H9 (cell line): Measurements from ENCODE around the gene ULK2. TPM values are rescaled to one million over a fixed set of nuclear protein-coding genes. Genes with fewer than 3 reads are reported as not detected.

ENCODE experiments used
- DNase-seq: peaks from one replicate; pipeline ENCODE4 v3.0.0-alpha.2; 2017
- H2AFZ ChIP-seq: one replicate; pipeline ENCODE4 v1.6.1; 2013; ENCODE audit warnings: mild to moderate bottlenecking, low read length, control low read depth, moderate library complexity
- H2AK5ac ChIP-seq: 2 replicates; pipeline ENCODE4 v1.6.1; 2013; ENCODE audit warnings: low read length, control low read depth, mixed read lengths; ENCODE audit not compliant: insufficient read length
- H2BK120ac ChIP-seq: one replicate; pipeline ENCODE4 v1.6.1; 2013; ENCODE audit warnings: low read depth, mild to moderate bottlenecking, low read length, control low read depth, inconsistent platforms; ENCODE audit not compliant: poor library complexity, severe bottlenecking
- H2BK12ac ChIP-seq: 2 replicates; pipeline ENCODE4 v1.6.1; 2013; ENCODE audit warnings: low read length, control low read depth, mixed read lengths, low read depth; ENCODE audit not compliant: insufficient read length
- H2BK15ac ChIP-seq: 2 replicates; pipeline ENCODE4 v1.6.1; 2013; ENCODE audit warnings: low read depth, low read length, control low read depth
- H2BK20ac ChIP-seq: one replicate; pipeline ENCODE4 v1.6.1; 2013; ENCODE audit warnings: low read depth, mild to moderate bottlenecking, low read length, control low read depth, inconsistent platforms; ENCODE audit not compliant: poor library complexity, severe bottlenecking
- H2BK5ac ChIP-seq: 2 replicates; pipeline ENCODE4 v1.6.1; 2013; ENCODE audit warnings: low read length, control low read depth, mixed read lengths; ENCODE audit not compliant: insufficient read length
- H3K14ac ChIP-seq: 2 replicates; pipeline ENCODE4 v1.6.1; 2013; ENCODE audit warnings: low read length, control low read depth; ENCODE audit not compliant: insufficient read depth
- H3K18ac ChIP-seq: 2 replicates; pipeline ENCODE4 v1.6.1; 2013; ENCODE audit warnings: low read depth, mild to moderate bottlenecking, mixed read lengths, low read length, control low read depth; ENCODE audit not compliant: insufficient read length
- H3K23ac ChIP-seq: 2 replicates; pipeline ENCODE4 v1.6.1; 2013; ENCODE audit warnings: low read length, control low read depth, mixed read lengths, low read depth; ENCODE audit not compliant: insufficient read length
- H3K23me2 ChIP-seq: 2 replicates; pipeline ENCODE4 v1.6.1; 2013; ENCODE audit warnings: low read depth, mild to moderate bottlenecking, mixed read lengths, low read length, control low read depth; ENCODE audit not compliant: insufficient read length, poor library complexity, severe bottlenecking
- H3K27ac ChIP-seq: 2 replicates; pipeline ENCODE4 v1.5.1; 2013; ENCODE audit warnings: low read length, control low read depth, mixed read lengths, low read depth; ENCODE audit not compliant: insufficient read length
- H3K27me3 ChIP-seq: 2 replicates; pipeline ENCODE4 v1.6.1; 2013; ENCODE audit warnings: low read length, control low read depth, inconsistent platforms; ENCODE audit not compliant: insufficient read depth
- H3K4ac ChIP-seq: 2 replicates; pipeline ENCODE4 v1.6.1; 2013; ENCODE audit warnings: low read depth, mild to moderate bottlenecking, control low read depth, inconsistent platforms, low read length, moderate library complexity
- H3K4me1 ChIP-seq: 2 replicates; pipeline ENCODE4 v1.6.1; 2013; ENCODE audit warnings: low read length, control low read depth, inconsistent platforms; ENCODE audit not compliant: insufficient read depth
- H3K4me2 ChIP-seq: 2 replicates; pipeline ENCODE4 v1.6.1; 2013; ENCODE audit warnings: low read length, control low read depth, mixed read lengths; ENCODE audit not compliant: insufficient read length, insufficient read depth
- H3K56ac ChIP-seq: 2 replicates; pipeline ENCODE4 v1.6.1; 2013; ENCODE audit warnings: low read depth, mild to moderate bottlenecking, mixed read lengths, low read length, control low read depth; ENCODE audit not compliant: insufficient read length
- H3K79me1 ChIP-seq: 2 replicates; pipeline ENCODE4 v1.6.1; 2013; ENCODE audit warnings: low read depth, mild to moderate bottlenecking, moderate library complexity, low read length, control low read depth, inconsistent platforms; ENCODE audit not compliant: insufficient read depth, poor library complexity, severe bottlenecking
- H3K79me2 ChIP-seq: 2 replicates; pipeline ENCODE4 v1.6.1; 2013; ENCODE audit warnings: low read length, control low read depth, inconsistent platforms; ENCODE audit not compliant: insufficient read depth
- H3K9ac ChIP-seq: 2 replicates; pipeline ENCODE4 v1.6.1; 2013; ENCODE audit warnings: low read length, control low read depth, mixed read lengths; ENCODE audit not compliant: insufficient read length; ENCODE audit errors: extremely low read depth
- H3K9me3 ChIP-seq: one replicate; pipeline ENCODE4 v1.6.1; 2013; ENCODE audit warnings: low read depth, low read length, inconsistent platforms; ENCODE audit not compliant: control insufficient read depth
- H3T11ph ChIP-seq: one replicate; pipeline ENCODE4 v1.6.1; 2013; ENCODE audit warnings: mild to moderate bottlenecking, low read length, control low read depth, inconsistent platforms
- H4K20me1 ChIP-seq: one replicate; pipeline ENCODE4 v1.6.1; 2013; ENCODE audit not compliant: control insufficient read depth, insufficient read length, insufficient read depth
- H4K5ac ChIP-seq: 2 replicates; pipeline ENCODE4 v1.6.1; 2013; ENCODE audit warnings: low read depth, mild to moderate bottlenecking, mixed read lengths, low read length, control low read depth; ENCODE audit not compliant: insufficient read length
- H4K8ac ChIP-seq: replicated peaks from 2 replicates; pipeline ENCODE4 v1.6.1; 2013; ENCODE audit warnings: low read length, control low read depth, mixed read lengths, low read depth; ENCODE audit not compliant: insufficient read length
- H4K91ac ChIP-seq: 2 replicates; pipeline ENCODE4 v1.6.1; 2013; ENCODE audit warnings: low read depth, mild to moderate bottlenecking, moderate library complexity, mixed read lengths, low read length, control low read depth; ENCODE audit not compliant: insufficient read length
- H3K27ac Mint-ChIP-seq, 3 experiments: 2 replicates in 2 of 3; 3 replicates in 1 of 3; pipeline ENCODE4 v1.8.0; 2020 to 2021; ENCODE audit warnings: mixed read lengths in 3 of 3, mild to moderate bottlenecking in 1 of 3, moderate library complexity in 1 of 3
- H3K27me3 Mint-ChIP-seq: 2 replicates; pipeline ENCODE4 v1.8.0; 2021; ENCODE audit warnings: low read depth, mild to moderate bottlenecking, moderate library complexity, mixed read lengths
- H3K36me3 Mint-ChIP-seq, 3 experiments: 2 replicates in 2 of 3; 3 replicates in 1 of 3; pipeline ENCODE4 v1.8.0; 2020 to 2021; ENCODE audit warnings: low read depth in 3 of 3, mixed read lengths in 3 of 3; ENCODE audit not compliant: insufficient read depth in 1 of 3
- H3K4me1 Mint-ChIP-seq, 2 experiments: 2 replicates each; pipeline ENCODE4 v1.8.0; 2020; ENCODE audit warnings: mixed read lengths in 2 of 2
- H3K4me3 Mint-ChIP-seq, 2 experiments: 2 replicates in 1 of 2; 3 replicates in 1 of 2; pipeline ENCODE4 v1.8.0; 2020 to 2021; ENCODE audit warnings: mild to moderate bottlenecking in 2 of 2, mixed read lengths in 2 of 2, moderate library complexity in 1 of 2
- H3K9me3 Mint-ChIP-seq, 2 experiments: 2 replicates in 1 of 2; 3 replicates in 1 of 2; pipeline ENCODE4 v1.8.0; 2020; ENCODE audit warnings: mild to moderate bottlenecking in 2 of 2, mixed read lengths in 2 of 2, moderate library complexity in 1 of 2
- WGBS: extraction: QIAGEN DNeasy Blood & Tissue Kit; methylation state at CpG from one replicate; pipeline ENCODE4 v1.1.7; 2013; ENCODE audit warnings: missing lambda C conversion rate, low lambda C conversion rate, mixed read lengths; ENCODE audit not compliant: insufficient read length; ENCODE audit errors: extremely low coverage; 5-methylcytosine and 5-hydroxymethylcytosine counted together
- total RNA-seq: library from RNA; stranded (reverse); gene quantifications from 2 replicates; pipeline ENCODE4 v1.2.1, GENCODE V29; 2021
- TF ChIP-seq, protein P1 (sequence below): fragments of 200-600 bp; sonication (generic); conservative IDR thresholded peaks from 3 replicates; pipeline ENCODE4 v1.8.0; 2021; ENCODE audit warnings: antibody characterized with exemption, mild to moderate bottlenecking

The ULK2 gene
- total RNA-seq, 1 experiment from 2014 or later, result 11.5 TPM

DNA sequence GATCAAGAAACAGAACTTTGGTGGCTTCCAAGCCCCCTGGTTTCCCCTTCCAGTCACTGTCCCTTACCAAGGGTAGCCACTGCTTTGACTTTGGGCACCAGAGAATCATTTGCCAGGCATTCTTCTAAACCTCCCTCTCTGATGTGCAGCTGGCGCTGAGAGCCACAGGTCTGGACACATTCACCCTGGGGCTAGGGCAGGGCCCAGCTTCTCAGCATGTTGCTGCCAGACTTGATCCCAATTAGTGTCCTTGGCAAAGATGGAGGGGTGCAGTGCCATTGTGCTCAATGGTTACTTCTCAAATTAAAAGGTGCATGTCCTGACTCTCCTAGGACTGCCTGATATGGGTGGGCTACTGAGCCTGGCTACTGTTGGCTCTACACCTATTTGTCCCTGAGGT, 143.8 kb downstream of the ULK2 start:
- no peak overlapping the region for H3K14ac ChIP-seq
- H3K4ac ChIP-seq, result no peak overlapping the region
- H3K27ac ChIP-seq, result no peak overlapping the region
- H4K5ac ChIP-seq, result no peak overlapping the region
- H3T11ph ChIP-seq, result no peak overlapping the region
- no peak overlapping the region for H2BK120ac ChIP-seq
- no peak overlapping the region for H3K23ac ChIP-seq
- H3K18ac ChIP-seq, result no peak overlapping the region
- no peak overlapping the region for H4K8ac ChIP-seq
- H4K91ac ChIP-seq, result no peak overlapping the region
- H3K4me2 ChIP-seq, result no peak overlapping the region
- Mint-ChIP-seq H3K27ac (no peak overlapping the region), H3K4me1 (peaks cover 0 to 8% of the 10 kb centered on the region in 2 experiments; a peak in 3 of 4 replicates), H3K36me3 (no peaks in the 10 kb centered on the region), H3K27me3 (no peaks in the 10 kb centered on the region; the same call in 1 of the 2 replicates), H3K9me3 (no peaks in the 10 kb centered on the region), H3K4me3 (no peak overlapping the region)
- H2BK20ac ChIP-seq, result no peak overlapping the region
- H2BK5ac ChIP-seq, result no peak overlapping the region
- no peak for DNase-seq
- H3K27me3 ChIP-seq, result no peaks in the 10 kb centered on the region
- no peak overlapping the region for H3K9ac ChIP-seq
- H3K23me2 ChIP-seq, result no peaks in the 10 kb centered on the region
- no peaks in the 10 kb centered on the region for H3K79me1 ChIP-seq
- TF ChIP-seq, protein P1, sequence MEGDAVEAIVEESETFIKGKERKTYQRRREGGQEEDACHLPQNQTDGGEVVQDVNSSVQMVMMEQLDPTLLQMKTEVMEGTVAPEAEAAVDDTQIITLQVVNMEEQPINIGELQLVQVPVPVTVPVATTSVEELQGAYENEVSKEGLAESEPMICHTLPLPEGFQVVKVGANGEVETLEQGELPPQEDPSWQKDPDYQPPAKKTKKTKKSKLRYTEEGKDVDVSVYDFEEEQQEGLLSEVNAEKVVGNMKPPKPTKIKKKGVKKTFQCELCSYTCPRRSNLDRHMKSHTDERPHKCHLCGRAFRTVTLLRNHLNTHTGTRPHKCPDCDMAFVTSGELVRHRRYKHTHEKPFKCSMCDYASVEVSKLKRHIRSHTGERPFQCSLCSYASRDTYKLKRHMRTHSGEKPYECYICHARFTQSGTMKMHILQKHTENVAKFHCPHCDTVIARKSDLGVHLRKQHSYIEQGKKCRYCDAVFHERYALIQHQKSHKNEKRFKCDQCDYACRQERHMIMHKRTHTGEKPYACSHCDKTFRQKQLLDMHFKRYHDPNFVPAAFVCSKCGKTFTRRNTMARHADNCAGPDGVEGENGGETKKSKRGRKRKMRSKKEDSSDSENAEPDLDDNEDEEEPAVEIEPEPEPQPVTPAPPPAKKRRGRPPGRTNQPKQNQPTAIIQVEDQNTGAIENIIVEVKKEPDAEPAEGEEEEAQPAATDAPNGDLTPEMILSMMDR, result no peak
- H2AFZ ChIP-seq, result no peak overlapping the region
- H2BK15ac ChIP-seq, result no peak overlapping the region
- no peak overlapping the region for H2AK5ac ChIP-seq
- no peaks in the 10 kb centered on the region for H4K20me1 ChIP-seq
- H2BK12ac ChIP-seq, result no peak overlapping the region
- H3K4me1 ChIP-seq, result no peaks in the 10 kb centered on the region
- H3K79me2 ChIP-seq, result no peaks in the 10 kb centered on the region
- H3K9me3 ChIP-seq, result no peaks in the 10 kb centered on the region
- no peak overlapping the region for H3K56ac ChIP-seq
- no CpG with 5 or more reads among the region's 1 CpG for WGBS

Other genes starting within 250 kb of the ULK2 start
- gene ALDH3A2, start 219.2 kb downstream of the ULK2 start, total RNA-seq, result 94.2 and 100 TPM in 2 replicates
- not detected in 2 replicates for gene SLC47A2, start 151.4 kb downstream of the ULK2 start, total RNA-seq
- 0.31 and 0.39 TPM in 2 replicates for gene ALDH3A1, start 119.6 kb downstream of the ULK2 start, total RNA-seq
- gene AKAP10, start 109.9 kb upstream of the ULK2 start, total RNA-seq, result 20.2 and 21.5 TPM in 2 replicates
- 65.7 and 68.9 TPM in 2 replicates for gene SPECC1, start 141.4 kb upstream of the ULK2 start, total RNA-seq